Measurements from ENCODE around the gene BRD9. TPM values are rescaled to one million over a fixed set of nuclear protein-coding genes. Genes with fewer than 3 reads are reported as not detected.

The BRD9 gene
- total and polyA plus RNA-seq, 2 of the 13 experiments (the other 11 are each of a cell fraction or from before 2014, with no cell fraction given), result 5.2 to 22.9 TPM

DNA sequence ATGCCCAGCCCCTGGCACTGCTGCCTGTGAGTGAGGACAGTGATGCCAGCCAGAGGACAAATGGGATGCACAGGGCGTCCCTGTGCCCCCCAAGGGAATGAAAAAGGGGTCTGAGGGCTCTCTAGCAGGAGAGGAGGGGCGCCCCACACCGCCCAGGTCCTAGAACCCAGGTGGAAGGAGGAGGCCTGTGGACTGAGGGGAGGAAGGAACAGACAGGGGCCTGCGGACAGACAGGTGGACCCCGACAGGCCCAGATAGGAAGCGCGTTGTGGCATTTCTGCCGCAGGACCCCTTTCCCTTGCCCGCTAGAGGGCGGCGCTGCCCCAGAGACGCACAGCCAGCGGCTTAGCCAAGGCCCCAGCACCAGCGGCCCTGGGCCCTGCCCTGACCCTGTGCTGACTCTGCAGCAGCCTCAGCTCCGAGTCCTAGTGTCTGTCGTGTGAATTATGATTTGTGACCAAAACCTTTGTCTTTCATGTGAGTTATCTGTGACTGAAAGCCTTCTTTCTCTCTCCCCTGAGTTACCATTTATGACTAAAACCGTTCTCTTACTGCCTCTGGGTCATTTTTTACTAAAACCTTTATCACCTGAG is 30.8 kb upstream of the BRD9 start (continued):
- TF ChIP-seq, protein P1, sequence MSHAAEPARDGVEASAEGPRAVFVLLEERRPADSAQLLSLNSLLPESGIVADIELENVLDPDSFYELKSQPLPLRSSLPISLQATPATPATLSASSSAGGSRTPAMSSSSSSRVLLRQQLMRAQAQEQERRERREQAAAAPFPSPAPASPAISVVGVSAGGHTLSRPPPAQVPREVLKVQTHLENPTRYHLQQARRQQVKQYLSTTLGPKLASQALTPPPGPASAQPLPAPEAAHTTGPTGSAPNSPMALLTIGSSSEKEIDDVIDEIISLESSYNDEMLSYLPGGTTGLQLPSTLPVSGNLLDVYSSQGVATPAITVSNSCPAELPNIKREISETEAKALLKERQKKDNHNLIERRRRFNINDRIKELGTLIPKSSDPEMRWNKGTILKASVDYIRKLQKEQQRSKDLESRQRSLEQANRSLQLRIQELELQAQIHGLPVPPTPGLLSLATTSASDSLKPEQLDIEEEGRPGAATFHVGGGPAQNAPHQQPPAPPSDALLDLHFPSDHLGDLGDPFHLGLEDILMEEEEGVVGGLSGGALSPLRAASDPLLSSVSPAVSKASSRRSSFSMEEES (CRISPR knock-in tag; IDR thresholded peaks at IDR 0.05), result no peak
- TF ChIP-seq ADNP (CRISPR knock-in tag; IDR thresholded peaks at IDR 0.05) (no peak), ZNF83 (CRISPR knock-in tag; IDR thresholded peaks at IDR 0.05; ENCODE audit: borderline replicate concordance) (no peak), FOXC1 (CRISPR knock-in tag; IDR thresholded peaks at IDR 0.05; ENCODE audit: borderline replicate concordance) (no peak), ERF (CRISPR knock-in tag; IDR thresholded peaks at IDR 0.05) (peak; percentile 47; the same call in 1 of the 2 replicates), PITX1 (CRISPR knock-in tag; IDR thresholded peaks at IDR 0.05) (peak; percentile 66; the same call in 1 of the 2 replicates), PRPF4 (IDR thresholded peaks at IDR 0.05; ENCODE audit: low read depth, low read length, poor library complexity, severe bottlenecking) (no peak), ZNF543 (CRISPR knock-in tag; IDR thresholded peaks at IDR 0.05) (no peak), FOSL2 (CRISPR knock-in tag; IDR thresholded peaks at IDR 0.05) (peak; percentile 20; the same call in 1 of the 2 replicates), TP53 (CRISPR knock-in tag; conservative IDR thresholded peaks at IDR 0.05) (no peak), ZNF510 (CRISPR knock-in tag; IDR thresholded peaks at IDR 0.05; ENCODE audit: low read depth) (no peak), HNRNPL (IDR thresholded peaks at IDR 0.05; ENCODE audit: low read depth, low read length) (0 out of 2 replicates have a peak, but pooled peaks have one; percentile 44), ZNF451 (CRISPR knock-in tag; IDR thresholded peaks at IDR 0.05) (no peak), DNMT1 (CRISPR knock-in tag; IDR thresholded peaks at IDR 0.05) (no peak; the same call in 1 of the 2 replicates), PTBP1 (IDR thresholded peaks at IDR 0.05; ENCODE audit: low read depth, low read length, poor library complexity, severe bottlenecking) (no peak), ZNF781 (CRISPR knock-in tag; IDR thresholded peaks at IDR 0.05; ENCODE audit: borderline replicate concordance, not compliant biosample characterization) (no peak), ZNF367 (CRISPR knock-in tag; IDR thresholded peaks at IDR 0.05; ENCODE audit: borderline replicate concordance) (no peak)
- TF ChIP-seq, protein P2, sequence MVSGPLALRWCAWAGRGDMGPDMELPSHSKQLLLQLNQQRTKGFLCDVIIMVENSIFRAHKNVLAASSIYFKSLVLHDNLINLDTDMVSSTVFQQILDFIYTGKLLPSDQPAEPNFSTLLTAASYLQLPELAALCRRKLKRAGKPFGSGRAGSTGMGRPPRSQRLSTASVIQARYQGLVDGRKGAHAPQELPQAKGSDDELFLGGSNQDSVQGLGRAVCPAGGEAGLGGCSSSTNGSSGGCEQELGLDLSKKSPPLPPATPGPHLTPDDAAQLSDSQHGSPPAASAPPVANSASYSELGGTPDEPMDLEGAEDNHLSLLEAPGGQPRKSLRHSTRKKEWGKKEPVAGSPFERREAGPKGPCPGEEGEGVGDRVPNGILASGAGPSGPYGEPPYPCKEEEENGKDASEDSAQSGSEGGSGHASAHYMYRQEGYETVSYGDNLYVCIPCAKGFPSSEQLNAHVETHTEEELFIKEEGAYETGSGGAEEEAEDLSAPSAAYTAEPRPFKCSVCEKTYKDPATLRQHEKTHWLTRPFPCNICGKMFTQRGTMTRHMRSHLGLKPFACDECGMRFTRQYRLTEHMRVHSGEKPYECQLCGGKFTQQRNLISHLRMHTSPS (CRISPR knock-in tag; IDR thresholded peaks at IDR 0.05; ENCODE audit: low read depth), result no peak
- TF ChIP-seq, protein P3, sequence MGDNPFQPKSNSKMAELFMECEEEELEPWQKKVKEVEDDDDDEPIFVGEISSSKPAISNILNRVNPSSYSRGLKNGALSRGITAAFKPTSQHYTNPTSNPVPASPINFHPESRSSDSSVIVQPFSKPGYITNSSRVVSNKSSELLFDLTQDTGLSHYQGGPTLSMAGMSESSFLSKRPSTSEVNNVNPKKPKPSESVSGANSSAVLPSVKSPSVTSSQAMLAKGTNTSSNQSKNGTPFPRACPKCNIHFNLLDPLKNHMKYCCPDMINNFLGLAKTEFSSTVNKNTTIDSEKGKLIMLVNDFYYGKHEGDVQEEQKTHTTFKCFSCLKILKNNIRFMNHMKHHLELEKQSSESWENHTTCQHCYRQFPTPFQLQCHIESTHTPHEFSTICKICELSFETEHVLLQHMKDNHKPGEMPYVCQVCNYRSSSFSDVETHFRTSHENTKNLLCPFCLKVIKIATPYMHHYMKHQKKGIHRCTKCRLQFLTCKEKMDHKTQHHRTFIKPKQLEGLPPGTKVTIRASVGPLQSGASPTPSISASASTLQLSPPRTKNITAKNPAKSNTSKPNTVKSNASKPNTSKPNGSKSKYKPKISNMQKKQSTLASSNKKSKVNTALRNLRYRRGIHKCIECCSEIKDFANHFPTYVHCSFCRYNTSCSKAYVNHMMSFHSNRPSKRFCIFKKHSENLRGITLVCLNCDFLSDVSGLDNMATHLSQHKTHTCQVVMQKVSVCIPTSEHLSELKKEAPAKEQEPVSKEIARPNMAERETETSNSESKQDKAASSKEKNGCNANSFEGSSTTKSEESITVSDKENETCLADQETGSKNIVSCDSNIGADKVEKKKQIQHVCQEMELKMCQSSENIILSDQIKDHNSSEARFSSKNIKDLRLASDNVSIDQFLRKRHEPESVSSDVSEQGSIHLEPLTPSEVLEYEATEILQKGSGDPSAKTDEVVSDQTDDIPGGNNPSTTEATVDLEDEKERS (CRISPR knock-in tag; IDR thresholded peaks at IDR 0.05), result no peak
- TF ChIP-seq, protein P4, sequence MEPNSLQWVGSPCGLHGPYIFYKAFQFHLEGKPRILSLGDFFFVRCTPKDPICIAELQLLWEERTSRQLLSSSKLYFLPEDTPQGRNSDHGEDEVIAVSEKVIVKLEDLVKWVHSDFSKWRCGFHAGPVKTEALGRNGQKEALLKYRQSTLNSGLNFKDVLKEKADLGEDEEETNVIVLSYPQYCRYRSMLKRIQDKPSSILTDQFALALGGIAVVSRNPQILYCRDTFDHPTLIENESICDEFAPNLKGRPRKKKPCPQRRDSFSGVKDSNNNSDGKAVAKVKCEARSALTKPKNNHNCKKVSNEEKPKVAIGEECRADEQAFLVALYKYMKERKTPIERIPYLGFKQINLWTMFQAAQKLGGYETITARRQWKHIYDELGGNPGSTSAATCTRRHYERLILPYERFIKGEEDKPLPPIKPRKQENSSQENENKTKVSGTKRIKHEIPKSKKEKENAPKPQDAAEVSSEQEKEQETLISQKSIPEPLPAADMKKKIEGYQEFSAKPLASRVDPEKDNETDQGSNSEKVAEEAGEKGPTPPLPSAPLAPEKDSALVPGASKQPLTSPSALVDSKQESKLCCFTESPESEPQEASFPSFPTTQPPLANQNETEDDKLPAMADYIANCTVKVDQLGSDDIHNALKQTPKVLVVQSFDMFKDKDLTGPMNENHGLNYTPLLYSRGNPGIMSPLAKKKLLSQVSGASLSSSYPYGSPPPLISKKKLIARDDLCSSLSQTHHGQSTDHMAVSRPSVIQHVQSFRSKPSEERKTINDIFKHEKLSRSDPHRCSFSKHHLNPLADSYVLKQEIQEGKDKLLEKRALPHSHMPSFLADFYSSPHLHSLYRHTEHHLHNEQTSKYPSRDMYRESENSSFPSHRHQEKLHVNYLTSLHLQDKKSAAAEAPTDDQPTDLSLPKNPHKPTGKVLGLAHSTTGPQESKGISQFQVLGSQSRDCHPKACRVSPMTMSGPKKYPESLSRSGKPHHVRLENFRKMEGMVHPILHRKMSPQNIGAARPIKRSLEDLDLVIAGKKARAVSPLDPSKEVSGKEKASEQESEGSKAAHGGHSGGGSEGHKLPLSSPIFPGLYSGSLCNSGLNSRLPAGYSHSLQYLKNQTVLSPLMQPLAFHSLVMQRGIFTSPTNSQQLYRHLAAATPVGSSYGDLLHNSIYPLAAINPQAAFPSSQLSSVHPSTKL (CRISPR knock-in tag; IDR thresholded peaks at IDR 0.05), result peak; percentile 40; the same call in 1 of the 2 replicates

All from HepG2 (cell line).